ENCODE data around the gene TEX19. TPM values are rescaled to one million over a fixed set of nuclear protein-coding genes. Genes with fewer than 3 reads are reported as not detected.

The TEX19 gene
- total RNA-seq, 2 donors from 2014 or later = not detected

GRCh38 chr17:82333279-82334171, 25.5 kb upstream of the TEX19 start, which contains the start of gene SECTM1:
SECTM1 (minus strand) TSS chr17:82333766; CDS start chr17:82327240, 6,526 bp downstream.
- TF ChIP-seq CTCF (IDR thresholded peaks at IDR 0.05) (no peak), POLR2A (IDR thresholded peaks at IDR 0.05) (peak in 1 of 3 donors; percentile 10)
- H3K27me3 ChIP-seq = no peaks in the 10 kb centered on the region
- peak within 1 kb of the TSS in 3 of 4 donors; percentile 76 to 83 (median 82) for H3K27ac ChIP-seq
- no peaks in the 10 kb centered on the region for H3K36me3 ChIP-seq (replicated peaks in 1 of 2; ENCODE audit: insufficient read depth in 1 of 2, low read depth in 2 of 2)
- H3K9me3 ChIP-seq = no peaks in the 10 kb centered on the region
- ATAC-seq = peak; percentile 19
- H3K4me3 ChIP-seq = peak within 1 kb of the TSS; percentile 16 to 19
- DNase-seq = peak in 3 of 4 donors; percentile 55 to 58 (median 56)
- 5 to 71% methylated on average over 5 to 83 of the region's 90 CpGs for WGBS, 2 donors
- intact Hi-C loops (cut with DNase I) = no loop called here
- peaks cover 62% of the 10 kb centered on the region for H3K4me1 ChIP-seq

GRCh38 chr17:82334204-82334621, 24.8 kb upstream of the TEX19 start:
- H3K27me3 ChIP-seq = no peaks in the 10 kb centered on the region
- no peaks in the 10 kb centered on the region for H3K36me3 ChIP-seq (replicated peaks in 1 of 2; ENCODE audit: insufficient read depth in 1 of 2, low read depth in 2 of 2)
- H3K4me1 ChIP-seq = peaks cover 62% of the 10 kb centered on the region
- TF ChIP-seq CTCF (IDR thresholded peaks at IDR 0.05) (no peak), POLR2A (IDR thresholded peaks at IDR 0.05) (no peak)
- H3K4me3 ChIP-seq = no peak overlapping the region
- DNase-seq (no peak), ATAC-seq (no peak)
- no peaks in the 10 kb centered on the region for H3K9me3 ChIP-seq
- peak overlapping the region in 3 of 4 donors; percentile 76 to 83 (median 82) for H3K27ac ChIP-seq
- WGBS, 2 donors = 70 to 82% methylated on average over 8 to 25 of the region's 25 CpGs
- intact Hi-C loops (cut with DNase I) = no loop called here

- no peaks in the 10 kb centered on the region for H3K9me3 ChIP-seq
- H3K4me3 ChIP-seq = peak overlapping the region in 1 of 2 donors; percentile 3
- H3K27ac ChIP-seq = peak overlapping the region; percentile 35 to 83 (median 79)
- DNase-seq = peak in 1 of 4 donors; percentile 21
- ATAC-seq = peak; percentile 37
- no peak for TF ChIP-seq CTCF (IDR thresholded peaks at IDR 0.05)
- peak in 2 of 3 donors; percentile 33 to 35 for TF ChIP-seq POLR2A (IDR thresholded peaks at IDR 0.05)
- peaks cover 66% of the 10 kb centered on the region for H3K4me1 ChIP-seq
- no peaks in the 10 kb centered on the region for H3K36me3 ChIP-seq (replicated peaks in 1 of 2; ENCODE audit: insufficient read depth in 1 of 2, low read depth in 2 of 2)
- WGBS, 2 donors = 29 to 35% methylated on average over 16 of the region's 16 CpGs
- H3K27me3 ChIP-seq = no peaks in the 10 kb centered on the region
- intact Hi-C loops (cut with DNase I) = no loop called here
Observed at GRCh38 chr17:82334622-82335394, 24.2 kb upstream of the TEX19 start.

GRCh38 chr17:82338858-82339633, 20.0 kb upstream of the TEX19 start:
- no peaks in the 10 kb centered on the region for H3K9me3 ChIP-seq
- peaks cover 39% of the 10 kb centered on the region for H3K4me1 ChIP-seq
- H3K27ac ChIP-seq = peak overlapping the region; percentile 25 to 73 (median 55)
- intact Hi-C loops (cut with DNase I) = no loop called here
- no peaks in the 10 kb centered on the region for H3K27me3 ChIP-seq
- ATAC-seq (peak; percentile 66), DNase-seq (peak in 3 of 4 donors; percentile 38 to 59 (median 55))
- WGBS, 2 donors = 33 to 36% methylated on average over 25 to 29 of the region's 29 CpGs
- H3K36me3 ChIP-seq (replicated peaks in 1 of 2; ENCODE audit: insufficient read depth in 1 of 2, low read depth in 2 of 2) = no peaks in the 10 kb centered on the region
- TF ChIP-seq CTCF (IDR thresholded peaks at IDR 0.05) (no peak), POLR2A (IDR thresholded peaks at IDR 0.05) (peak in 2 of 3 donors; percentile 19 to 30)
- H3K4me3 ChIP-seq = no peak overlapping the region
